Measurements from ENCODE around the gene OR52A1. TPM values are rescaled to one million over a fixed set of nuclear protein-coding genes. Genes with fewer than 3 reads are reported as not detected.
"Not testable (repeated sequence)": the region's sequence is repeated elsewhere in the genome, so short reads cannot be mapped to it uniquely, and the experiment has no call there.

OR52A1 gene
- polyA plus RNA-seq, 2 of the 4 experiments (the other 2 are of a cell fraction) = not detected

DNA sequence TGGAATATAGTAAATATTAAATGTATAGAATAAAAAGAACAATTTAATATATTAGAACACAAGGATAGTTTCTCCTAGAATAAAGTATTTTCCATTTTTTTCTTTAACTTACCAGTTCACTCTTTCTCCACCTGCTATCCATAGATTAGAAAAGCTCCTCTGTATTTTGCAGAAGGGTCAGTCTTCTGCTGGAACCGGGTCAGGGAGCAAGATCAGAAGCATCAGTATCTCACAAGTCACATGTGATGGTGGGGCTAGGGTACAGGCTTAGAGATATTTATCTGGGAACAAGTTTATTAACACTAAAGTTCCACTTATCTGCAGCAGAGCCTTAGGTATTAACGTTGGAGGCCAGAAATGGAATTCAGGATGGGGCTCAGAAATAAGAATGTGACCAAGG lies 17.3 kb upstream of the OR52A1 start:
- Histone ChIP-seq H3K4me3 (no peak overlapping the region), H3K9me3 (no peaks in the 10 kb centered on the region), H3K4me1 (no peaks in the 10 kb centered on the region), H3K4me2 (no peak overlapping the region), H3K27ac (no peak overlapping the region)
- ChIA-PET CTCF (no interaction called here), POLR2A (no interaction called here)
- TF ChIP-seq ESRRA (IDR thresholded peaks at IDR 0.05; ENCODE audit: borderline replicate concordance, low read length) = no peak
- 3% methylated on average over 2 of the region's 2 CpGs for WGBS (ENCODE audit: missing lambda C conversion rate)
- no peak for ATAC-seq
- FAIRE-seq = no peak
- DNase-seq (ENCODE audit: low read depth in 1 of 2, low spot score in 1 of 2) = no peak

GRCh38 chr11:5165898-5166297 lies 11.3 kb upstream of the OR52A1 start:
- H3K4me1 ChIP-seq; FAIRE-seq; CTCF ChIA-PET; DNase-seq (ENCODE audit: low read depth in 1 of 2, low spot score in 1 of 2); H3K4me3 ChIP-seq; H3K27ac ChIP-seq; H3K4me2 ChIP-seq; POLR2A ChIA-PET; ATAC-seq; H3K9me3 ChIP-seq: not testable (repeated sequence)

DNA sequence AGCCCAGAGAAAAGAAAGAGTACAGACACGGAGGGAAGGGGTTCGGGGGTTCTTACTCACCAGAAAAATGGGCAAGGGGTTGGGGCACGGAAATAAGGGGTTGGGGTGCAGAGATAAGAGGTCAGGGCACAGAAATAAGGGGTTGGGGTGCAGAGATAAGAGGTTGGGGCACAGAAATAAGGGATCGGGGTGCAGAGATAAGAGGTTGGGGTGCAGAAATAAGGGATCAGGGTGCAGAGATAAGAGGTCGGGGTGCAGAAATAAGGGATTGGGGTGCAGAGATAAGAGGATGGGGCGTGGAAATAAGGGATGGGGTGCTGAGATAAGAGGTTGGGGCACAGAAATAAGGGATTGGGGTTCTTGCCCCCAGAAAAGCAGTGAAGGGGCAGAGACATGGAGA lies 10.2 kb upstream of the OR52A1 start:
- H3K4me1 ChIP-seq; POLR2A ChIA-PET; H3K4me2 ChIP-seq; H3K4me3 ChIP-seq; DNase-seq (ENCODE audit: low read depth in 1 of 2, low spot score in 1 of 2); CTCF ChIA-PET; FAIRE-seq; H3K9me3 ChIP-seq; H3K27ac ChIP-seq; ATAC-seq: not testable (repeated sequence)
- 25% methylated on average over 5 of the region's 6 CpGs for WGBS (ENCODE audit: missing lambda C conversion rate)

GRCh38 chr11:5161045-5161444 lies 6.5 kb upstream of the OR52A1 start:
- H3K4me3 ChIP-seq; POLR2A ChIA-PET; FAIRE-seq; H3K4me2 ChIP-seq; H3K9me3 ChIP-seq; H3K27ac ChIP-seq; CTCF ChIA-PET; DNase-seq (ENCODE audit: low read depth in 1 of 2, low spot score in 1 of 2); ATAC-seq; H3K4me1 ChIP-seq: not testable (repeated sequence)
- 69% methylated on average over 1 of the region's 1 CpG for WGBS (ENCODE audit: missing lambda C conversion rate)

DNA sequence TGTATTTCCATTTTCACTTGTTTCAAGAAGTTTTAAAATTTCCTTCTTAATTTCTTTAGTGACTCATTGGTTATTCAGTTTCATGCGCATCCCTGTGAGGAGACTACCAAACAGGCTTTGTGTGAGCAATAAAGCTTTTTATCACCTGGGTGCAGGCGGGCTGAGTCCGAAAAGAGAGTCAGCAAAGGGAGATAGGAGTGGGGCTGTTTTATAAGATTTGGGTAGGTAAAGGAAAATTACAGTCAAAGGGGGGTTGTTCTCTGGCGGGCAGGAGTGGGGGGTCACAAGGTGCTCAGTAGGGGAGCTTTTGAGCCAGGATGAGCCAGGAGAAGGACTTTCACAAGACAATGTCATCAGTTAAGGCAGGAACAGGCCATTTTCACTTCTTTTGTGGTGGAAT lies 5.7 kb upstream of the OR52A1 start:
- ATAC-seq; CTCF ChIA-PET; H3K4me1 ChIP-seq; POLR2A ChIA-PET; H3K27ac ChIP-seq; H3K4me2 ChIP-seq; H3K4me3 ChIP-seq; FAIRE-seq; H3K9me3 ChIP-seq; DNase-seq (ENCODE audit: low read depth in 1 of 2, low spot score in 1 of 2): not testable (repeated sequence)
- WGBS (ENCODE audit: missing lambda C conversion rate) = 38% methylated on average over 4 of the region's 4 CpGs

DNA sequence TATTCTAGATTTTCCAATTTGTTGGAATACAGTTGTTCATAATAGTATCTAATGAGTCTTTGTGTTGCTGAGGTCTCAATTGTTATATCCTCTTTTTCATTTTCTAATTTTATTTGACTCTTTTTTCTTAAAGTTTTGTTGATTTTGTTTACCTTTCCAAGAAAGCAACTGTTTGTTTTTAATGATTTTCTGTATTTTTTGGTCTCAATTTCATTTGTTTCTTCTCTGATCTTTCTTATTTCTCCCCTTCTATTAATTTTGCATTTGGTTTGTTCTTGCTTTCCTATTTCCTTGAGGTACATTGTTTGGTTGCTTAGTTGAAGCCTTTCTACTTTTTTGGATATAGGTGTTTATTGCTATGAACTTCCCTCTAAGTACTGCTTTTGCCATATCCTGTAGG lies 5.2 kb upstream of the OR52A1 start:
- no peak overlapping the region for H3K4me2 ChIP-seq
- no peaks in the 10 kb centered on the region for H3K4me1 ChIP-seq
- no peak overlapping the region for H3K27ac ChIP-seq
- FAIRE-seq (no peak), DNase-seq (ENCODE audit: low read depth in 1 of 2, low spot score in 1 of 2) (no peak), ATAC-seq (no peak)
- TF ChIP-seq GATA3 (IDR thresholded peaks at IDR 0.05; ENCODE audit: borderline replicate concordance) (no peak), EP300 (IDR thresholded peaks at IDR 0.05) (no peak), NR3C1 (IDR thresholded peaks at IDR 0.05) (no peak), TFCP2L1 (CRISPR knock-in tag; IDR thresholded peaks at IDR 0.05) (no peak), MAZ (IDR thresholded peaks at IDR 0.05; ENCODE audit: borderline replicate concordance, low read depth, low read length) (no peak), ZNF302 (CRISPR knock-in tag; IDR thresholded peaks at IDR 0.05) (no peak), RAD21 (conservative IDR thresholded peaks at IDR 0.05 in 1 of 2, IDR thresholded peaks at IDR 0.05 in 1 of 2) (no peak), PBX3 (IDR thresholded peaks at IDR 0.05) (no peak), PHF8 (IDR thresholded peaks at IDR 0.05; ENCODE audit: borderline replicate concordance, low read depth) (no peak), BCL3 (IDR thresholded peaks at IDR 0.05) (no peak), RFX5 (IDR thresholded peaks at IDR 0.05) (no peak), FOXS1 (CRISPR knock-in tag; IDR thresholded peaks at IDR 0.05) (no peak), BHLHE40 (IDR thresholded peaks at IDR 0.05; ENCODE audit: low read depth, low read length) (no peak)
- TF ChIP-seq, protein P1, sequence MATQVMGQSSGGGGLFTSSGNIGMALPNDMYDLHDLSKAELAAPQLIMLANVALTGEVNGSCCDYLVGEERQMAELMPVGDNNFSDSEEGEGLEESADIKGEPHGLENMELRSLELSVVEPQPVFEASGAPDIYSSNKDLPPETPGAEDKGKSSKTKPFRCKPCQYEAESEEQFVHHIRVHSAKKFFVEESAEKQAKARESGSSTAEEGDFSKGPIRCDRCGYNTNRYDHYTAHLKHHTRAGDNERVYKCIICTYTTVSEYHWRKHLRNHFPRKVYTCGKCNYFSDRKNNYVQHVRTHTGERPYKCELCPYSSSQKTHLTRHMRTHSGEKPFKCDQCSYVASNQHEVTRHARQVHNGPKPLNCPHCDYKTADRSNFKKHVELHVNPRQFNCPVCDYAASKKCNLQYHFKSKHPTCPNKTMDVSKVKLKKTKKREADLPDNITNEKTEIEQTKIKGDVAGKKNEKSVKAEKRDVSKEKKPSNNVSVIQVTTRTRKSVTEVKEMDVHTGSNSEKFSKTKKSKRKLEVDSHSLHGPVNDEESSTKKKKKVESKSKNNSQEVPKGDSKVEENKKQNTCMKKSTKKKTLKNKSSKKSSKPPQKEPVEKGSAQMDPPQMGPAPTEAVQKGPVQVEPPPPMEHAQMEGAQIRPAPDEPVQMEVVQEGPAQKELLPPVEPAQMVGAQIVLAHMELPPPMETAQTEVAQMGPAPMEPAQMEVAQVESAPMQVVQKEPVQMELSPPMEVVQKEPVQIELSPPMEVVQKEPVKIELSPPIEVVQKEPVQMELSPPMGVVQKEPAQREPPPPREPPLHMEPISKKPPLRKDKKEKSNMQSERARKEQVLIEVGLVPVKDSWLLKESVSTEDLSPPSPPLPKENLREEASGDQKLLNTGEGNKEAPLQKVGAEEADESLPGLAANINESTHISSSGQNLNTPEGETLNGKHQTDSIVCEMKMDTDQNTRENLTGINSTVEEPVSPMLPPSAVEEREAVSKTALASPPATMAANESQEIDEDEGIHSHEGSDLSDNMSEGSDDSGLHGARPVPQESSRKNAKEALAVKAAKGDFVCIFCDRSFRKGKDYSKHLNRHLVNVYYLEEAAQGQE (IDR thresholded peaks at IDR 0.05) = no peak
- POLR2A ChIA-PET = no interaction called here
- CTCF ChIA-PET = no interaction called here
- H3K9me3 ChIP-seq = no peaks in the 10 kb centered on the region
- H3K4me3 ChIP-seq = no peak overlapping the region

Data from A549 (cell line).